Neural cell (in vitro differentiated cells): ENCODE measurements around the gene COL4A4. TPM values are rescaled to one million over a fixed set of nuclear protein-coding genes. Genes with fewer than 3 reads are reported as not detected.

ENCODE experiments used
- H2AFZ ChIP-seq: fragments of 200-600, 300-800 bp; sonication (generic), shearing (Covaris generic); 2 replicates; pipeline ENCODE4 v1.6.0; 2014; ENCODE audit warnings: low read depth, mild to moderate bottlenecking, antibody characterized with exemption, low read length, moderate library complexity
- H3F3A ChIP-seq: fragments of 200-600 bp; shearing (Covaris generic); 2 replicates; pipeline ENCODE4 v1.6.1; 2016; ENCODE audit warnings: mild to moderate bottlenecking, moderate library complexity, mixed read lengths, antibody characterized with exemption, low read length; ENCODE audit not compliant: insufficient read depth, poor library complexity, severe bottlenecking
- H3K27ac ChIP-seq: fragments of 200-600, 300-800 bp; sonication (generic), shearing (Covaris generic); 2 replicates; pipeline ENCODE4 v1.5.1; 2014; ENCODE audit warnings: mild to moderate bottlenecking, low read length, moderate library complexity
- H3K27me3 ChIP-seq: fragments of 300-800, 200-600 bp; sonication (generic), shearing (Covaris generic); 2 replicates; pipeline ENCODE4 v1.6.0; 2014; ENCODE audit warnings: mild to moderate bottlenecking, low read depth, low read length, moderate library complexity; ENCODE audit not compliant: insufficient read depth
- H3K36me3 ChIP-seq: fragments of 300-800, 200-600 bp; sonication (generic), shearing (Covaris generic); 2 replicates; pipeline ENCODE4 v1.5.1; 2014; ENCODE audit warnings: mild to moderate bottlenecking, antibody characterized with exemption, low read length, moderate library complexity; ENCODE audit not compliant: insufficient read depth
- H3K4me2 ChIP-seq: fragments of 300-800, 200-600 bp; sonication (generic), shearing (Covaris generic); 2 replicates; pipeline ENCODE4 v1.6.0; 2014; ENCODE audit warnings: mild to moderate bottlenecking, low read length
- H3K4me3 ChIP-seq: fragments of 300-800, 200-600 bp; sonication (generic), shearing (Covaris generic); 2 replicates; pipeline ENCODE4 v1.5.1; 2014; ENCODE audit warnings: mild to moderate bottlenecking, low read length, moderate library complexity
- H3K79me2 ChIP-seq: fragments of 200-600 bp; shearing (Covaris generic); replicated peaks from 2 replicates; pipeline ENCODE4 v1.6.0; 2014; ENCODE audit warnings: mild to moderate bottlenecking, low read length, moderate library complexity; ENCODE audit not compliant: insufficient read depth
- H3K9ac ChIP-seq: fragments of 300-800, 200-600 bp; sonication (generic), shearing (Covaris generic); 2 replicates; pipeline ENCODE4 v1.6.1; 2016; ENCODE audit warnings: mild to moderate bottlenecking, low read length, mixed read lengths
- H3K9me2 ChIP-seq: fragments of 200-600 bp; shearing (Covaris generic); 2 replicates; pipeline ENCODE4 v1.6.1; 2016; ENCODE audit warnings: mild to moderate bottlenecking, low read length, mixed read lengths; ENCODE audit not compliant: insufficient read depth
- H3K9me3 ChIP-seq: fragments of 200-600, 300-800 bp; sonication (generic), shearing (Covaris generic); 2 replicates; pipeline ENCODE4 v1.6.1; 2016; ENCODE audit warnings: mild to moderate bottlenecking, mixed run types, low read length, moderate library complexity, mixed read lengths
- H4K20me1 ChIP-seq: fragments of 200-600 bp; shearing (Covaris generic); 2 replicates; pipeline ENCODE4 v1.6.1; 2016; ENCODE audit warnings: mild to moderate bottlenecking, mixed run types; ENCODE audit not compliant: insufficient read depth
- EP300 ChIP-seq: fragments of 450-650 bp; conservative IDR thresholded peaks from 2 replicates; pipeline ENCODE4 v1.6.1; 2014; ENCODE audit warnings: antibody characterized with exemption, mild to moderate bottlenecking, moderate library complexity; ENCODE audit not compliant: poor library complexity, severe bottlenecking
- EZH2 ChIP-seq: fragments of 200-600, 300-800 bp; shearing (Covaris generic), sonication (generic); IDR thresholded peaks from 2 replicates; pipeline ENCODE4 v1.6.1; 2014; ENCODE audit warnings: antibody characterized with exemption, low read length, borderline replicate concordance, mild to moderate bottlenecking; ENCODE audit not compliant: insufficient read depth, poor library complexity, severe bottlenecking
- MXI1 ChIP-seq: fragments of 450-650 bp; conservative IDR thresholded peaks from 2 replicates; pipeline ENCODE4 v1.6.1; 2014; ENCODE audit warnings: antibody characterized with exemption, mild to moderate bottlenecking; ENCODE audit not compliant: poor library complexity, severe bottlenecking
- POLR2AphosphoS5 ChIP-seq: IDR thresholded peaks from 2 replicates; pipeline ENCODE4 v1.6.1; 2012
- RAD21 ChIP-seq: fragments of 450-650 bp; conservative IDR thresholded peaks from 2 replicates; pipeline ENCODE4 v1.6.1; 2014; ENCODE audit warnings: antibody characterized with exemption, mild to moderate bottlenecking, moderate library complexity
- SMC3 ChIP-seq: fragments of 450-650 bp; conservative IDR thresholded peaks from 2 replicates; pipeline ENCODE4 v1.6.1; 2014; ENCODE audit warnings: antibody characterized with exemption, mild to moderate bottlenecking, moderate library complexity; ENCODE audit not compliant: poor library complexity
- TAF1 ChIP-seq: IDR thresholded peaks from 2 replicates; pipeline ENCODE4 v1.6.1; 2012; ENCODE audit warnings: low read depth
- polyA plus RNA-seq: library from polyadenylated mRNA; depleted of rRNA; stranded (reverse); fragments of >200 nt; gene quantifications from 2 replicates; pipeline ENCODE4 v1.2.3, GENCODE V29; 2014
- TF ChIP-seq, protein P1 (sequence below): IDR thresholded peaks from 2 replicates; pipeline ENCODE4 v1.6.1; 2012; ENCODE audit warnings: borderline replicate concordance
- TF ChIP-seq, protein P2 (sequence below): fragments of 450-650 bp; IDR thresholded peaks from 2 replicates; pipeline ENCODE4 v1.5.1; 2014; ENCODE audit warnings: antibody characterized with exemption, mild to moderate bottlenecking, moderate library complexity; ENCODE audit not compliant: poor library complexity, severe bottlenecking

COL4A4 gene
- polyA plus RNA-seq, 1 donor from 2014 or later = 0.35 TPM

DNA sequence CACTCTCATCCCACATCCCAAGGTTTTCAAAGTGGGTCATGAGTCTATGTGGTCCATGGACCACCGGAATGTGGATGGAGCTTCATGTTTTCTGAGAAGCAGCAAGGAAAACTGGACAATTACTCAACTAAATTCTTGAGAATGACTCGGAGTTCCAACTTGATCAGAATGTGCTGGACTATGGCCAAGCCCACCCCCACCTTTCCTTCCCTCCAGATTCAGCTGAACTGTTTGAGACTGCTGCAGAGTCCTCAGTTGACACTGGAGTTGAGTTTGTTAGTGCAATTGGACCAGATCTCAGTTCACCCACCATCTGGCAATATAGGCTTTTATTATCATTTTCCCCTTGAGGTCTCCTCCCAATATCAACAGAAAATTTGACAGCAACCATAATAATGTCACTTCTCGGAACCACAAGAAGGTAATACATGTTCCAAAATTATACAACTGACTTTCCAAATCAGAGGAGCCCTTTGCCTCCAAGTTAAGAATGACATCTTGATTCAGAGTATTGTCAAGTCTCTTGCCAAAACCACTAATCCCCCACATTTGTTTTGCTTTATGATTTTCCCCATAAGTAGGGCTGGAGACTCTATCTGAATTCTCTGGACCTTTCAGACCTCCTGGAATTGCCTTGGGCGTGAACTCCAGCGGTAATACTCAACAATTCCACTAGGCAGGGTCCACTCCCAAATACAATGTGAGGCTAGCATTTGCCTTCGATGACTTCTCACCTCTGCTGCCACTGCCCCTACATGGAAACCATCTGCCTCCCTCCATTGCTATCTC is 8.8 kb downstream of the COL4A4 start:
- no peaks in the 10 kb centered on the region for H3K9me3 ChIP-seq
- no peak overlapping the region for H2AFZ ChIP-seq
- no peak overlapping the region for H3K9ac ChIP-seq
- no peaks in the 10 kb centered on the region for H3F3A ChIP-seq
- TF ChIP-seq, protein P1, sequence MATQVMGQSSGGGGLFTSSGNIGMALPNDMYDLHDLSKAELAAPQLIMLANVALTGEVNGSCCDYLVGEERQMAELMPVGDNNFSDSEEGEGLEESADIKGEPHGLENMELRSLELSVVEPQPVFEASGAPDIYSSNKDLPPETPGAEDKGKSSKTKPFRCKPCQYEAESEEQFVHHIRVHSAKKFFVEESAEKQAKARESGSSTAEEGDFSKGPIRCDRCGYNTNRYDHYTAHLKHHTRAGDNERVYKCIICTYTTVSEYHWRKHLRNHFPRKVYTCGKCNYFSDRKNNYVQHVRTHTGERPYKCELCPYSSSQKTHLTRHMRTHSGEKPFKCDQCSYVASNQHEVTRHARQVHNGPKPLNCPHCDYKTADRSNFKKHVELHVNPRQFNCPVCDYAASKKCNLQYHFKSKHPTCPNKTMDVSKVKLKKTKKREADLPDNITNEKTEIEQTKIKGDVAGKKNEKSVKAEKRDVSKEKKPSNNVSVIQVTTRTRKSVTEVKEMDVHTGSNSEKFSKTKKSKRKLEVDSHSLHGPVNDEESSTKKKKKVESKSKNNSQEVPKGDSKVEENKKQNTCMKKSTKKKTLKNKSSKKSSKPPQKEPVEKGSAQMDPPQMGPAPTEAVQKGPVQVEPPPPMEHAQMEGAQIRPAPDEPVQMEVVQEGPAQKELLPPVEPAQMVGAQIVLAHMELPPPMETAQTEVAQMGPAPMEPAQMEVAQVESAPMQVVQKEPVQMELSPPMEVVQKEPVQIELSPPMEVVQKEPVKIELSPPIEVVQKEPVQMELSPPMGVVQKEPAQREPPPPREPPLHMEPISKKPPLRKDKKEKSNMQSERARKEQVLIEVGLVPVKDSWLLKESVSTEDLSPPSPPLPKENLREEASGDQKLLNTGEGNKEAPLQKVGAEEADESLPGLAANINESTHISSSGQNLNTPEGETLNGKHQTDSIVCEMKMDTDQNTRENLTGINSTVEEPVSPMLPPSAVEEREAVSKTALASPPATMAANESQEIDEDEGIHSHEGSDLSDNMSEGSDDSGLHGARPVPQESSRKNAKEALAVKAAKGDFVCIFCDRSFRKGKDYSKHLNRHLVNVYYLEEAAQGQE = no peak
- TF ChIP-seq RAD21 (no peak), MXI1 (no peak), EP300 (no peak), SMC3 (no peak), TAF1 (no peak), EZH2 (no peak), POLR2AphosphoS5 (no peak)
- TF ChIP-seq, protein P2, sequence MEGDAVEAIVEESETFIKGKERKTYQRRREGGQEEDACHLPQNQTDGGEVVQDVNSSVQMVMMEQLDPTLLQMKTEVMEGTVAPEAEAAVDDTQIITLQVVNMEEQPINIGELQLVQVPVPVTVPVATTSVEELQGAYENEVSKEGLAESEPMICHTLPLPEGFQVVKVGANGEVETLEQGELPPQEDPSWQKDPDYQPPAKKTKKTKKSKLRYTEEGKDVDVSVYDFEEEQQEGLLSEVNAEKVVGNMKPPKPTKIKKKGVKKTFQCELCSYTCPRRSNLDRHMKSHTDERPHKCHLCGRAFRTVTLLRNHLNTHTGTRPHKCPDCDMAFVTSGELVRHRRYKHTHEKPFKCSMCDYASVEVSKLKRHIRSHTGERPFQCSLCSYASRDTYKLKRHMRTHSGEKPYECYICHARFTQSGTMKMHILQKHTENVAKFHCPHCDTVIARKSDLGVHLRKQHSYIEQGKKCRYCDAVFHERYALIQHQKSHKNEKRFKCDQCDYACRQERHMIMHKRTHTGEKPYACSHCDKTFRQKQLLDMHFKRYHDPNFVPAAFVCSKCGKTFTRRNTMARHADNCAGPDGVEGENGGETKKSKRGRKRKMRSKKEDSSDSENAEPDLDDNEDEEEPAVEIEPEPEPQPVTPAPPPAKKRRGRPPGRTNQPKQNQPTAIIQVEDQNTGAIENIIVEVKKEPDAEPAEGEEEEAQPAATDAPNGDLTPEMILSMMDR = no peak
- H3K27ac ChIP-seq = no peak overlapping the region
- H3K27me3 ChIP-seq = peaks cover under 1% of the 10 kb centered on the region
- no peaks in the 10 kb centered on the region for H3K9me2 ChIP-seq
- H3K79me2 ChIP-seq = no peaks in the 10 kb centered on the region
- H3K4me2 ChIP-seq = no peak overlapping the region
- H3K36me3 ChIP-seq = no peaks in the 10 kb centered on the region
- H4K20me1 ChIP-seq = no peaks in the 10 kb centered on the region
- no peak overlapping the region for H3K4me3 ChIP-seq

DNA sequence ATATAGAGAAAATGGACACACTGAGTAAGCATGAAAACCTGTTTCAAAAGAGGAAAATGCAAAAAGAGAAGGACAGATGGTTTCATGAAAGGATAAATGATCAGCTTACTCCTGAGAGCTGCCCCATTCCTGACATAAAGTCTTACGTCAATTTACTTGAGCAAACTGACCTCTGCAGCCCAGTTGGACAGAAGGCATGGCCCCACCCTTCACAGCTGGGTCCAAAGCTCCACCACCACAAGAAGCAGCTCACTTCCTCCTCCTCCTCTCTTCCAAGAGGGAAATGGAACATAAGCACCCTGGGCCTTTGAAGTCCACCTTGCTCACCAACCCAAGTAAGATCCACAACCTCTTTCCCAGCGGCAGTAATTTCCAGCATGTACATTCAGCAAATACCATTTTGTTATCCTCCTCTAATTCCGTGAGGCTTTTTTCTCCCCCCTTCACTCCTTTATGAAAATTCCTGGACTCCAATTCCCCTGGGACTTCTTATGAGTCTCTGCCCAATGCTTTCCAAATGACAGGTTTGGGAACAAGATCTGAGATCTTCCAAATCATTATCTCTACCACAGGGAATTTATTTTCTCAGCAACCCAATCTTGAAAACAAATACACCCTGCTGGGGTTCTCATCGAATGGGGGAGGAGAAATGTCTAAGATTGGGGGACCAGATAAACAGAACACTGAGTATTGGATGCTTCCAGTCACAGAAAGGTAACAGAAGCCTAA is 10.1 kb downstream of the COL4A4 start:
- H3K27ac ChIP-seq = no peak overlapping the region
- no peaks in the 10 kb centered on the region for H3K27me3 ChIP-seq
- no peaks in the 10 kb centered on the region for H3K36me3 ChIP-seq
- no peaks in the 10 kb centered on the region for H4K20me1 ChIP-seq
- no peak overlapping the region for H2AFZ ChIP-seq
- no peaks in the 10 kb centered on the region for H3K9me3 ChIP-seq
- H3K9ac ChIP-seq = no peak overlapping the region
- H3K4me3 ChIP-seq = no peak overlapping the region
- TF ChIP-seq EP300 (no peak), SMC3 (no peak), POLR2AphosphoS5 (no peak)
- no peaks in the 10 kb centered on the region for H3K9me2 ChIP-seq
- H3F3A ChIP-seq = no peaks in the 10 kb centered on the region
- no peaks in the 10 kb centered on the region for H3K79me2 ChIP-seq
- H3K4me2 ChIP-seq = no peak overlapping the region
